NCI-H146 treated with DMSO at 0.1 percent for 48 hours (cell line): ENCODE measurements around the gene TXNL4A.
A peak's percentile ranks its signal among the peaks of the same experiment; 100 is the strongest.

Experiments
- DNase-seq: peaks from one replicate; lab custom pipeline; 2025; ENCODE audit not compliant: unreplicated experiment; lab: John Stamatoyannopoulos, UW

Gene TXNL4A

GRCh38 chr18:79964330-79965118 lies 23.8 kb downstream of the TXNL4A start, which contains the start of gene HSBP1L1:
TSS of gene HSBP1L1 (plus strand) at chr18:79964643. CDS start at chr18:79964736, 93 bp downstream.
- DNase-seq: peak; percentile 64

- no peak for DNase-seq
These were observed 24.6 kb downstream of the TXNL4A start for GRCh38 chr18:79963658-79964329.

GRCh38 chr18:79962835-79963657 lies 25.3 kb downstream of the TXNL4A start:
- no peak for DNase-seq

- no peak for DNase-seq
These were observed 26.1 kb downstream of the TXNL4A start for GRCh38 chr18:79962311-79962710.

GRCh38 chr18:79961527-79962291 lies 26.7 kb downstream of the TXNL4A start:
- DNase-seq: no peak

GRCh38 chr18:79960921-79961526 lies 27.3 kb downstream of the TXNL4A start:
- DNase-seq: no peak

- DNase-seq: peak; percentile 71
These were observed 28.1 kb downstream of the TXNL4A start for GRCh38 chr18:79960161-79960801.

- no peak for DNase-seq
These were observed 29.4 kb downstream of the TXNL4A start for GRCh38 chr18:79958981-79959380.

- no peak for DNase-seq
These were observed 32.1 kb downstream of the TXNL4A start for GRCh38 chr18:79956276-79956675.

- no peak for DNase-seq
These were observed 32.9 kb downstream of the TXNL4A start for GRCh38 chr18:79955302-79956075.

- no peak for DNase-seq
These were observed 33.6 kb downstream of the TXNL4A start for GRCh38 chr18:79954791-79955190.

- no peak for DNase-seq
These were observed 34.3 kb downstream of the TXNL4A start for GRCh38 chr18:79953971-79954651.

GRCh38 chr18:79952996-79953559 lies 35.3 kb downstream of the TXNL4A start:
- no peak for DNase-seq

- no peak for DNase-seq
These were observed 35.8 kb downstream of the TXNL4A start for GRCh38 chr18:79952456-79952995.

- DNase-seq: peak; percentile 84
These were observed 36.6 kb downstream of the TXNL4A start, which contains the start of gene SLC66A2 for GRCh38 chr18:79951545-79952455. TSS of gene SLC66A2 (minus strand) at chr18:79951653. CDS start at chr18:79950926, 727 bp downstream.

- peak; percentile 18 for DNase-seq
These were observed 37.6 kb downstream of the TXNL4A start for GRCh38 chr18:79950515-79951341.
